Measurements from ENCODE around the gene SP1.

DNA sequence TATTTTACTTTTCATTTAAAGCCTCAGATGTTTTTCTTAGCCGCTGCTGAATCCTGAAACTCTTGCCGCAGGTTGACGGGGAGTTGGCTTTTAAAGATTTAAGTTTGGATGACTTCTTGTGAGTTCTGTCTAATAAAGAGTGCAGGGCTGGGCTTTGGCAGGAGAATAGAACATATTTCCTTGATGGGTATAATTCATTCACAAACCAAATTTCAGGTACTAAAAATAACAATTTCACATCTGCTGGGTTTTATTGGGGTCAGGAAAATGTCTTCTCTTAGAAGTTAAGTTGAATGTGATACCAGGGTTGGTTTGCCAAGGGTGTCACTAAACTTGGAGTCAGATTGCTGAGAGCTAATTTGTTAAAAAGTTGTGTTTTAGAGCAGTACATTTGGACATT is 9.7 kb downstream of the SP1 start:
- no peak for TF ChIP-seq ZNF274 (IDR thresholded peaks at IDR 0.05; ENCODE audit: low read depth, low read length)
- TF ChIP-seq YY1 (IDR thresholded peaks at IDR 0.05; ENCODE audit: insufficient read depth, insufficient read length): no peak
- TF ChIP-seq SUZ12 (IDR thresholded peaks at IDR 0.05; ENCODE audit: extremely low read depth, insufficient read depth, insufficient read length): no peak

Measured in NT2/D1 (cell line).